Activated CD4-positive, alpha-beta T cell treated with anti-CD3 and anti-CD28 coated beads, Interleukin-2, amount 50 U/mL, for 1 hour (primary cell): Measurements from ENCODE around the gene CLMP.
"Not testable (repeated sequence)": the region's sequence is repeated elsewhere in the genome, so short reads cannot be mapped to it uniquely, and the experiment has no call there.

ENCODE experiments used
- DNase-seq: peaks from one replicate; pipeline ENCODE4 v3.0.0-alpha.2; 2020

CLMP gene

GRCh38 chr11:123073343-123074057, 121.5 kb downstream of the CLMP start:
- no peak for DNase-seq

GRCh38 chr11:123072762-123073161, 122.3 kb downstream of the CLMP start:
- no peak for DNase-seq

GRCh38 chr11:123072332-123072761, 122.7 kb downstream of the CLMP start:
- DNase-seq, result no peak

- no peak for DNase-seq
These were observed 124.9 kb downstream of the CLMP start for GRCh38 chr11:123069908-123070821.

- DNase-seq, result no peak
These were observed 129.4 kb downstream of the CLMP start for GRCh38 chr11:123065621-123066020.

- no peak for DNase-seq
These were observed 131.0 kb downstream of the CLMP start for GRCh38 chr11:123063826-123064657.

GRCh38 chr11:123062892-123063825, 131.9 kb downstream of the CLMP start:
- peak; percentile 42 for DNase-seq

- DNase-seq, result peak; percentile 98
These were observed 132.7 kb downstream of the CLMP start for GRCh38 chr11:123062158-123062891.

GRCh38 chr11:123061403-123062157, 133.5 kb downstream of the CLMP start, which contains the start of gene HSPA8:
TSS of gene HSPA8 (minus strand) at chr11:123062136. CDS start at chr11:123061324, 812 bp downstream.
- DNase-seq, result peak; percentile 55

- no peak for DNase-seq
These were observed 134.6 kb downstream of the CLMP start for GRCh38 chr11:123060277-123061000.

- not testable (repeated sequence) for DNase-seq
These were observed 135.8 kb downstream of the CLMP start for GRCh38 chr11:123059041-123059920.

GRCh38 chr11:123057661-123058305, 137.3 kb downstream of the CLMP start:
- no peak for DNase-seq

- no peak for DNase-seq
These were observed 138.1 kb downstream of the CLMP start for GRCh38 chr11:123056835-123057491.

GRCh38 chr11:123055191-123055901, 139.7 kb downstream of the CLMP start:
- no peak for DNase-seq

- DNase-seq, result no peak
These were observed 140.6 kb downstream of the CLMP start for GRCh38 chr11:123054301-123055065.
